Measurements from ENCODE around the gene NEGR1. TPM values are rescaled to one million over a fixed set of nuclear protein-coding genes. Genes with fewer than 3 reads are reported as not detected.
"Not testable (repeated sequence)": the region's sequence is repeated elsewhere in the genome, so short reads cannot be mapped to it uniquely, and the experiment has no call there.

Gene NEGR1
- total RNA-seq, 4 donors from 2014 or later: 14.5 to 50.8 (median 29.1) TPM

DNA sequence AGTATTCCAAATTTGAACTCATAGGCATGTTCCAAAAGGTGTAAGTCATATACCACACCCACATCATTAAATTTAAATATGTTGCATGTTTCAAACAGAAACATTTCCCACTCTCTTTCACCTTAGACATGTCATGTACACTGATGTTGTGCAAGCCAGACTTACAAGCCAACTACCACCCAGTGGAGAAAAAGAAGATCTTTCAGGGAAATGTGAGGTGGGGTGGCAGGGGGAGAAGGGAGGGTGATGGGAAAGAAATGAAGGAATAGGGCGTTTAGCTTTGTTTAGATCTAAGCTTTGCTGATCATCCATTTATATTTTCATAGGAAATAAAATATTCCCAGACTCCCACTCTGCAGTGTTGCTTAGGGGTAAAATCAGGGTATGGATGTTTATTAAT is 1.6 kb downstream of the NEGR1 start:
- TF ChIP-seq CTCF (IDR thresholded peaks at IDR 0.05): no peak
- ATAC-seq (ENCODE audit: low FRiP score): no peak

DNA sequence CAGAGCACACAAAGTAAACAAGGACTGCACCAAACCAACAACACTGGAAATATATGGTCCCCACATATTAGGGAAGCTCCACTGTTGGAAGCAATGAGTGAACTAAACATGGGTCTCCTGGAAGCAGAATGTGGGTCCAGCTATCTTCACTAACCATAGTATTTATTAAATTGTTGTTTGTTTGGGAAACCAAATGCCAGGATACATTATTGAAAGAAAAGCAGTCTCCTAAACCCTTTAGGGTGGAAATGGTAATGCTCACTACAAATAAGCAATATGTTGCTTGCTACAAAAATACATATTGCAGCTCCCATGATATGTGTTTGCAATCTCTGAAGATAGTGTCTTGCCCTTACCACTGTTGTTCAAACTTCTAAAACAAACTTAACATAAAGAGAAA is 2.2 kb downstream of the NEGR1 start:
- no peak for ATAC-seq (ENCODE audit: low FRiP score)

More for the DNA sequence above, 1.6 kb downstream of the NEGR1 start:
- no peak for DNase-seq (ENCODE audit: low spot score)

DNA sequence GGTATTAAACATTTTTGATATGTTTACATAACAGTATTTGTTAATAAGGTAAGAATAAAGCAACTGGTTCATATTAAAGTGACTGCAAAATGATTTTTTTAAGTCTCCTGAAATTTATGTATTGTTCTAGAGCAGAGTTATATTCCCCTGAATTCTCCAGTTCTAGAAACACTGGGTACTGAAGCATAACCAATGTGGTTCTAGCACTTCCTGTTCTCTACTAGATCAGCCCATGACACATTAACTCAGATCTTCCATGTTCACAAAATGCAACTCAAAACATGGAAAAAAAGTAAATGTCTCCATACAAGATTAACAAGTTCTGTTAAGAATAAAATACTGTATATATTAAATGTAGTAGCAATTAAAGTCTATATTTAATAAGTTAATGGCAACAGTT is 3.9 kb downstream of the NEGR1 start:
- ATAC-seq (ENCODE audit: low FRiP score): no peak
- no peak for TF ChIP-seq CTCF (IDR thresholded peaks at IDR 0.05)
- no peak for DNase-seq (ENCODE audit: low spot score)

More for the DNA sequence above, 2.2 kb downstream of the NEGR1 start:
- DNase-seq (ENCODE audit: low spot score): no peak
- no peak for TF ChIP-seq CTCF (IDR thresholded peaks at IDR 0.05)

GRCh38 chr1:72271555-72272085 is 10.7 kb downstream of the NEGR1 start:
- no peak for TF ChIP-seq CTCF (IDR thresholded peaks at IDR 0.05)
- DNase-seq (ENCODE audit: low spot score) (no peak), ATAC-seq (ENCODE audit: low FRiP score) (no peak)

DNA sequence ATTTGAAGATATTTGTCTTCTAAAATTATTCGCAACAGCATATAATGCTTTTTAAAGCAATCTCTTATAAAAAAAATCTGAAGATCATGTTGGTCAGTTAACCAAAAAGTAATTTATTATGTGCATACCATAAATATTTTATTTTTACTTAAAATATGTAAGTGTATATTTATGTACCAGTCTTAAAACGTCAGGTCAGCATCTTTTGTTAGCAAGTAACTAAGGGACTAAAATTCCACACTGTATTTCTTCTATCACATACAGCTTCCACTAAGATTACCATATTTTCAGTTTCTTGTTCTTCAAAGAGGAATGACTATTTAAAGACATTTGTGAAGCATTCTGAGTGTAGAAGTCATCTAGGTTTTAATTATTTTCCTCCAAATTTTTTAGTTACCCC is 19.6 kb downstream of the NEGR1 start:
- DNase-seq (ENCODE audit: low spot score) (no peak), ATAC-seq (ENCODE audit: low FRiP score) (no peak)
- TF ChIP-seq CTCF (IDR thresholded peaks at IDR 0.05): no peak

- no peak for TF ChIP-seq CTCF (IDR thresholded peaks at IDR 0.05)
- no peak for ATAC-seq (ENCODE audit: low FRiP score)
Measured at GRCh38 chr1:72253132-72253531, 29.2 kb downstream of the NEGR1 start.

DNA sequence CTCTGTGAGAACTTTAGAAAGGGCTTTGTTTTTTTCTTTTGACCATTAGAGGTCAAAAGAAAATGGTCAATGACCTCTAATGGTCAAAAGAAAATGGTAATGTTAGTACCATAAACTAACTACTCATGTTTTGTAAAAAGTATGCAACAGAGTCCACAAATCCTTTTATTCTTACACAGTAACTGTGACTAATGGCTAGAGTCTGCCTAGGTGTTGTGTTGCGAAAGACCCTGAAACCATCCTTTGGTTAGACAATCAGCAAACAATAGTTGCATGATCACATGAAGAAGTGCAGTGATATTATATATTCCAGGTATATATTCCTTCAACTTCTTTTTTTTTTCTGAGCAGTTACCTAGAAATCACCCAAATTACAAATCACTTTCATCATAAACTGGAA is 40.9 kb downstream of the NEGR1 start:
- ATAC-seq (ENCODE audit: low FRiP score) (no peak), DNase-seq (ENCODE audit: low spot score) (no peak)
- TF ChIP-seq CTCF (IDR thresholded peaks at IDR 0.05): no peak

More at GRCh38 chr1:72253132-72253531, 29.2 kb downstream of the NEGR1 start:
- no peak for DNase-seq (ENCODE audit: low spot score)

- ATAC-seq (ENCODE audit: low FRiP score); DNase-seq (ENCODE audit: low spot score): not testable (repeated sequence)
Measured at GRCh38 chr1:72235931-72236330, 46.4 kb downstream of the NEGR1 start.
